Right atrium auricular region (tissue), 2 donors: Measurements from ENCODE around the gene CPNE7. TPM values are rescaled to one million over a fixed set of nuclear protein-coding genes. Genes with fewer than 3 reads are reported as not detected.
"Not testable (repeated sequence)": the region's sequence is repeated elsewhere in the genome, so short reads cannot be mapped to it uniquely, and the experiment has no call there.

Source experiments
- DNase-seq: peaks from one replicate; pipeline ENCODE4 v3.0.0-alpha.2; 2019; ENCODE audit warnings: low spot score
- H3K27ac ChIP-seq, 2 donors: fragments of 200-600 bp; sonication (generic); 1 replicate in 1 of 2; 2 replicates in 1 of 2; pipeline ENCODE4 v1.5.1; 2016 to 2019
- H3K27me3 ChIP-seq, 2 donors: fragments of 200-600 bp; sonication (generic); one replicate each; pipeline versions ENCODE4 v1.5.1 to v1.6.0; 2017 to 2019
- H3K36me3 ChIP-seq: fragments of 200-600 bp; sonication (generic); one replicate; pipeline ENCODE4 v1.5.1; 2016
- H3K4me1 ChIP-seq, 2 donors: fragments of 200-600 bp; sonication (generic); one replicate each; pipeline versions ENCODE4 v1.5.1 to v1.6.0; 2017 to 2019
- H3K4me3 ChIP-seq, 2 donors: fragments of 200-600 bp; sonication (generic); 1 replicate in 1 of 2; 2 replicates in 1 of 2; pipeline ENCODE4 v1.5.1; 2017 to 2019; ENCODE audit warnings: mild to moderate bottlenecking in 1 of 2, moderate library complexity in 1 of 2
- H3K9me3 ChIP-seq, 2 donors: fragments of 200-600 bp; sonication (generic); one replicate each; pipeline ENCODE4 v1.5.1; 2019
- total RNA-seq, 2 donors: library from RNA; depleted of rRNA; stranded (reverse); fragments of >200 nt; gene quantifications; one replicate each; pipeline ENCODE4 v1.1.0, GENCODE V29; 2016
- TF ChIP-seq, protein P1 (sequence below), 2 donors: fragments of 200-600 bp; sonication (generic); IDR thresholded peaks; one replicate each; pipeline ENCODE4 v1.5.1; 2019; ENCODE audit warnings: antibody characterized with exemption in 2 of 2

Gene CPNE7
- total RNA-seq, 2 donors from 2014 or later, result not detected

- no peaks in the 10 kb centered on the region for H3K27me3 ChIP-seq
- TF ChIP-seq, protein P1, sequence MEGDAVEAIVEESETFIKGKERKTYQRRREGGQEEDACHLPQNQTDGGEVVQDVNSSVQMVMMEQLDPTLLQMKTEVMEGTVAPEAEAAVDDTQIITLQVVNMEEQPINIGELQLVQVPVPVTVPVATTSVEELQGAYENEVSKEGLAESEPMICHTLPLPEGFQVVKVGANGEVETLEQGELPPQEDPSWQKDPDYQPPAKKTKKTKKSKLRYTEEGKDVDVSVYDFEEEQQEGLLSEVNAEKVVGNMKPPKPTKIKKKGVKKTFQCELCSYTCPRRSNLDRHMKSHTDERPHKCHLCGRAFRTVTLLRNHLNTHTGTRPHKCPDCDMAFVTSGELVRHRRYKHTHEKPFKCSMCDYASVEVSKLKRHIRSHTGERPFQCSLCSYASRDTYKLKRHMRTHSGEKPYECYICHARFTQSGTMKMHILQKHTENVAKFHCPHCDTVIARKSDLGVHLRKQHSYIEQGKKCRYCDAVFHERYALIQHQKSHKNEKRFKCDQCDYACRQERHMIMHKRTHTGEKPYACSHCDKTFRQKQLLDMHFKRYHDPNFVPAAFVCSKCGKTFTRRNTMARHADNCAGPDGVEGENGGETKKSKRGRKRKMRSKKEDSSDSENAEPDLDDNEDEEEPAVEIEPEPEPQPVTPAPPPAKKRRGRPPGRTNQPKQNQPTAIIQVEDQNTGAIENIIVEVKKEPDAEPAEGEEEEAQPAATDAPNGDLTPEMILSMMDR (IDR thresholded peaks at IDR 0.05), result no peak
- no peaks in the 10 kb centered on the region for H3K4me1 ChIP-seq
- DNase-seq, result no peak
- no peaks in the 10 kb centered on the region for H3K9me3 ChIP-seq
- H3K4me3 ChIP-seq, result no peak overlapping the region
- no peak overlapping the region for H3K27ac ChIP-seq
- no peaks in the 10 kb centered on the region for H3K36me3 ChIP-seq
Observed at GRCh38 chr16:89629827-89630610, 54.5 kb downstream of the CPNE7 start.

DNA sequence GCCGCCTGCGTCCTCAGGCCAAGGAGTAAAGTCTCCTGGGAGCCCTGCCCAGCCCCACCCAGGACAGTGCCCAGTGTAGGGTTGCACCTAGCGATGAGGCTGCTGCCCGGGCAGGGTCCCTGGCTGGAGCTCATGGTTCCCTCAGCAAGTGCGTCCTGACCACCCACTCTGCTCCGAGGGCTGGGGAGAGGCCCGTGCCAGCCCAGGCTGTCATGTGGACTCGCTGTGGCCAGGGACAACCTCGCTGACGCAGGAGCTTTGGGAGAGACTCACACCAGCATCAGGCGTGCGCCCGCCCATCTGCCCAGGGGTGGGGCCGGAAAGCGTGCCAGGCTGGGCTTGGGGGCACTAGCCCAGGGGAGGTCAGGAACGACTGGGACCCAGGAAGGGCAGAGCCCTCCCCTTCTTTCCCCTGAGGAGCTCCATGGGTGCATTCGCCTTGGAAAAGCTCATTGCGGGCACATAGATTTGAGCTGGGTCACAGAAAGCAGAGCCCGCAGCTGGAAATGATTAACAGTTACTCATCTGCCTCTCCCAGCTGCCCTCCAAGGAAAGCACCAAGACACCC lies 57.6 kb downstream of the CPNE7 start:
- Histone ChIP-seq H3K4me3 (no peak overlapping the region), H3K4me1 (no peaks in the 10 kb centered on the region), H3K27me3 (no peaks in the 10 kb centered on the region), H3K27ac (no peak overlapping the region), H3K36me3 (no peaks in the 10 kb centered on the region), H3K9me3 (no peaks in the 10 kb centered on the region)
- no peak for DNase-seq
- TF ChIP-seq, protein P1 (IDR thresholded peaks at IDR 0.05), result no peak

GRCh38 chr16:89634463-89635385 lies 59.2 kb downstream of the CPNE7 start:
- H3K27me3 ChIP-seq, H3K4me1 ChIP-seq, H3K9me3 ChIP-seq, DNase-seq, H3K36me3 ChIP-seq, H3K27ac ChIP-seq, H3K4me3 ChIP-seq: not testable (repeated sequence)

- TF ChIP-seq, protein P1 (IDR thresholded peaks at IDR 0.05), result no peak
- DNase-seq, result no peak
- no peaks in the 10 kb centered on the region for H3K27me3 ChIP-seq
- peaks cover 0 to 13% of the 10 kb centered on the region in 2 donors for H3K4me1 ChIP-seq
- no peak overlapping the region for H3K27ac ChIP-seq
- no peaks in the 10 kb centered on the region for H3K36me3 ChIP-seq
- H3K4me3 ChIP-seq, result no peak overlapping the region
- H3K9me3 ChIP-seq, result no peaks in the 10 kb centered on the region
Observed at GRCh38 chr16:89636663-89637062, 61.1 kb downstream of the CPNE7 start.

DNA sequence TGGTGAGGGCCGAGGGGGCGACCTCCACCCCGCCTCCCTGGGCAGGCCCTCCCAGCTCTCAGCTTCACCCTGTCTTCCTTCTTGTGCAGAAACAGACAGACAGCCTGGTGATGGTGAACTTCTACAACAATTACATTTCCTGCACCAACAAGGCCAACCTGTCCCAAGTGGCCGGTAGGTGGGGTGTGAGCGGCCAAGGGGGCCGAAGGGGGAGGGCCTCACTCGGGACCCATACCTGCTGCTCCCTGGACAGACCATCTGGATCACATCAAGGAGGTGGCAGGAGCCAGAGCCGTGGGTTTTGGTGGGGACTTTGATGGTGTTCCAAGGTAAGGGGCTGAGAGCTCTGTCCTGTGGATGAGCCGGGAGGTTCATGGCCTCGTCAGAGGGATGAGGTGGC lies 61.8 kb downstream of the CPNE7 start:
- TF ChIP-seq, protein P1 (IDR thresholded peaks at IDR 0.05), result no peak
- DNase-seq, result no peak
- Histone ChIP-seq H3K27ac (no peak overlapping the region), H3K36me3 (no peaks in the 10 kb centered on the region), H3K27me3 (no peaks in the 10 kb centered on the region), H3K4me1 (peaks cover 0 to 17% of the 10 kb centered on the region in 2 donors), H3K9me3 (no peaks in the 10 kb centered on the region), H3K4me3 (no peak overlapping the region)

GRCh38 chr16:89638455-89638854 lies 62.9 kb downstream of the CPNE7 start:
- Histone ChIP-seq H3K36me3 (no peaks in the 10 kb centered on the region), H3K27ac (no peak overlapping the region), H3K4me3 (no peak overlapping the region), H3K4me1 (peaks cover 0 to 17% of the 10 kb centered on the region in 2 donors), H3K9me3 (no peaks in the 10 kb centered on the region), H3K27me3 (no peaks in the 10 kb centered on the region)
- TF ChIP-seq, protein P1 (IDR thresholded peaks at IDR 0.05), result no peak
- DNase-seq, result no peak
